ENCODE results near the gene SLC25A10. TPM values are rescaled to one million over a fixed set of nuclear protein-coding genes. Genes with fewer than 3 reads are reported as not detected.
A peak's percentile ranks its signal among the peaks of the same experiment; 100 is the strongest.

SLC25A10 gene
- total and polyA plus RNA-seq, 10 of the 15 experiments (the other 5 are each of a cell fraction or from before 2014, with no cell fraction given) = 0.11 to 72.7 (median 22.3) TPM

DNA sequence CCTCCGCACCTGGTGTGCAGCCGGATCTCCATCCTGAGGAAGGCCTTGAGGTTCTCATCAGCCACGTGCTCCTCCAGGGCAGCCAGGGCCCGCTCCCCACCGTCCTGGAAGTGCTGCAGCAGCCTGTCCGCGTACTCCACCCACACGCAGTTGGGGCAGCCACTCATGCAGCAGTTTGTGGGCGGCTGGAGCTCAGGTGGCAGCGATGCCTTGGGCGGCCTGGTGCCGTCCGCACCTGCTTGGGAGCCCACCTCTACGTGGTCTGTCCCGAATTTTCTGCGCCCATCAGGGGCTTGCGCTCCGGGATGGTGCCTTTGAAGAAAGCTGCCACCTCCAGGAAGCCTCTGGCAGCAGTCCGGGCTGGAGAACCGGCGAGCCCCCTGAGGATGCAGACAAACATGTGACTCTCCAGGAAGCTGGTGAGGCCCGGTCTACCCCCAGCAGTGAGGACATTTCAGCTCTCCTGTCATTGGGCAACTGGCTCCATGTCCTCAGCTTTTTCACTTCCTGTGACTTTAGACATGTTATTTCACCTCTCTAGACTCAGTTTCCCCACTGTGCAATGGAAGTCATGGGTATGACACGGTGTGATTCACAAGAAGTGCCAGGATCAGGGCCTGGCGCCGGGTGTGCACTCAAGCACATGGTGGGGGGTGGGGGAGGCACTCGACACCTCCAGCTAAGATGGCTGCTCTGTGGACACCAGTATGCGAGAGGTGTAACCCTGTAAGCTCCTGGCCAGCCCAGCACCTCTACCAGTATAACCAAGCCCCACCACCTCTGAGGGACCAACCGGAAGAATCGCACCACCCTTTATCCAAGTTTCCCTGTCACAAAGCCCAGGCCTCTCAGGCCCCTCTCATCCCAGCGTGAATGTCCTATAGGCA is 46.6 kb upstream of the SLC25A10 start (continued):
- TF ChIP-seq, protein P1, sequence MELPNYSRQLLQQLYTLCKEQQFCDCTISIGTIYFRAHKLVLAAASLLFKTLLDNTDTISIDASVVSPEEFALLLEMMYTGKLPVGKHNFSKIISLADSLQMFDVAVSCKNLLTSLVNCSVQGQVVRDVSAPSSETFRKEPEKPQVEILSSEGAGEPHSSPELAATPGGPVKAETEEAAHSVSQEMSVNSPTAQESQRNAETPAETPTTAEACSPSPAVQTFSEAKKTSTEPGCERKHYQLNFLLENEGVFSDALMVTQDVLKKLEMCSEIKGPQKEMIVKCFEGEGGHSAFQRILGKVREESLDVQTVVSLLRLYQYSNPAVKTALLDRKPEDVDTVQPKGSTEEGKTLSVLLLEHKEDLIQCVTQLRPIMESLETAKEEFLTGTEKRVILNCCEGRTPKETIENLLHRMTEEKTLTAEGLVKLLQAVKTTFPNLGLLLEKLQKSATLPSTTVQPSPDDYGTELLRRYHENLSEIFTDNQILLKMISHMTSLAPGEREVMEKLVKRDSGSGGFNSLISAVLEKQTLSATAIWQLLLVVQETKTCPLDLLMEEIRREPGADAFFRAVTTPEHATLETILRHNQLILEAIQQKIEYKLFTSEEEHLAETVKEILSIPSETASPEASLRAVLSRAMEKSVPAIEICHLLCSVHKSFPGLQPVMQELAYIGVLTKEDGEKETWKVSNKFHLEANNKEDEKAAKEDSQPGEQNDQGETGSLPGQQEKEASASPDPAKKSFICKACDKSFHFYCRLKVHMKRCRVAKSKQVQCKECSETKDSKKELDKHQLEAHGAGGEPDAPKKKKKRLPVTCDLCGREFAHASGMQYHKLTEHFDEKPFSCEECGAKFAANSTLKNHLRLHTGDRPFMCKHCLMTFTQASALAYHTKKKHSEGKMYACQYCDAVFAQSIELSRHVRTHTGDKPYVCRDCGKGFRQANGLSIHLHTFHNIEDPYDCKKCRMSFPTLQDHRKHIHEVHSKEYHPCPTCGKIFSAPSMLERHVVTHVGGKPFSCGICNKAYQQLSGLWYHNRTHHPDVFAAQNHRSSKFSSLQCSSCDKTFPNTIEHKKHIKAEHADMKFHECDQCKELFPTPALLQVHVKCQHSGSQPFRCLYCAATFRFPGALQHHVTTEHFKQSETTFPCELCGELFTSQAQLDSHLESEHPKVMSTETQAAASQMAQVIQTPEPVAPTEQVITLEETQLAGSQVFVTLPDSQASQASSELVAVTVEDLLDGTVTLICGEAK (IDR thresholded peaks at IDR 0.05; ENCODE audit: borderline replicate concordance) = no peak
- TF ChIP-seq ZNF274 (IDR thresholded peaks at IDR 0.05; ENCODE audit: insufficient read depth, insufficient read length) (no peak), MEF2B (IDR thresholded peaks at IDR 0.05; ENCODE audit: partially characterized antibody, poor library complexity, severe bottlenecking) (peak; percentile 13), SMC3 (IDR thresholded peaks at IDR 0.05; ENCODE audit: borderline replicate concordance, low read length) (no peak), ZNF622 (IDR thresholded peaks at IDR 0.05) (no peak), PAX5 (IDR thresholded peaks at IDR 0.05; ENCODE audit: borderline replicate concordance, low read depth, low read length) (peak; percentile 28; the same call in 1 of the 2 replicates), MTA2 (IDR thresholded peaks at IDR 0.05; ENCODE audit: low read depth) (no peak), CHD4 (IDR thresholded peaks at IDR 0.05) (no peak), PML (IDR thresholded peaks at IDR 0.05; ENCODE audit: low read length) (peak; percentile 4; the same call in 1 of the 2 replicates), SMARCA5 (IDR thresholded peaks at IDR 0.05) (no peak), RCOR1 (conservative IDR thresholded peaks at IDR 0.05; ENCODE audit: low read depth, low read length) (no peak), ESRRA (IDR thresholded peaks at IDR 0.05; ENCODE audit: low read length) (no peak)
- TF ChIP-seq, protein P2, sequence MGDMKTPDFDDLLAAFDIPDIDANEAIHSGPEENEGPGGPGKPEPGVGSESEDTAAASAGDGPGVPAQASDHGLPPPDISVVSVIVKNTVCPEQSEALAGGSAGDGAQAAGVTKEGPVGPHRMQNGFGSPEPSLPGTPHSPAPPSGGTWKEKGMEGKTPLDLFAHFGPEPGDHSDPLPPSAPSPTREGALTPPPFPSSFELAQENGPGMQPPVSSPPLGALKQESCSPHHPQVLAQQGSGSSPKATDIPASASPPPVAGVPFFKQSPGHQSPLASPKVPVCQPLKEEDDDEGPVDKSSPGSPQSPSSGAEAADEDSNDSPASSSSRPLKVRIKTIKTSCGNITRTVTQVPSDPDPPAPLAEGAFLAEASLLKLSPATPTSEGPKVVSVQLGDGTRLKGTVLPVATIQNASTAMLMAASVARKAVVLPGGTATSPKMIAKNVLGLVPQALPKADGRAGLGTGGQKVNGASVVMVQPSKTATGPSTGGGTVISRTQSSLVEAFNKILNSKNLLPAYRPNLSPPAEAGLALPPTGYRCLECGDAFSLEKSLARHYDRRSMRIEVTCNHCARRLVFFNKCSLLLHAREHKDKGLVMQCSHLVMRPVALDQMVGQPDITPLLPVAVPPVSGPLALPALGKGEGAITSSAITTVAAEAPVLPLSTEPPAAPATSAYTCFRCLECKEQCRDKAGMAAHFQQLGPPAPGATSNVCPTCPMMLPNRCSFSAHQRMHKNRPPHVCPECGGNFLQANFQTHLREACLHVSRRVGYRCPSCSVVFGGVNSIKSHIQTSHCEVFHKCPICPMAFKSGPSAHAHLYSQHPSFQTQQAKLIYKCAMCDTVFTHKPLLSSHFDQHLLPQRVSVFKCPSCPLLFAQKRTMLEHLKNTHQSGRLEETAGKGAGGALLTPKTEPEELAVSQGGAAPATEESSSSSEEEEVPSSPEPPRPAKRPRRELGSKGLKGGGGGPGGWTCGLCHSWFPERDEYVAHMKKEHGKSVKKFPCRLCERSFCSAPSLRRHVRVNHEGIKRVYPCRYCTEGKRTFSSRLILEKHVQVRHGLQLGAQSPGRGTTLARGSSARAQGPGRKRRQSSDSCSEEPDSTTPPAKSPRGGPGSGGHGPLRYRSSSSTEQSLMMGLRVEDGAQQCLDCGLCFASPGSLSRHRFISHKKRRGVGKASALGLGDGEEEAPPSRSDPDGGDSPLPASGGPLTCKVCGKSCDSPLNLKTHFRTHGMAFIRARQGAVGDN (IDR thresholded peaks at IDR 0.05) = peak; percentile 94
- TF ChIP-seq, protein P3, sequence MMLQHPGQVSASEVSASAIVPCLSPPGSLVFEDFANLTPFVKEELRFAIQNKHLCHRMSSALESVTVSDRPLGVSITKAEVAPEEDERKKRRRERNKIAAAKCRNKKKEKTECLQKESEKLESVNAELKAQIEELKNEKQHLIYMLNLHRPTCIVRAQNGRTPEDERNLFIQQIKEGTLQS (IDR thresholded peaks at IDR 0.05; ENCODE audit: borderline replicate concordance, extremely low read depth, low read depth, low read length) = no peak
- TF ChIP-seq, protein P4, sequence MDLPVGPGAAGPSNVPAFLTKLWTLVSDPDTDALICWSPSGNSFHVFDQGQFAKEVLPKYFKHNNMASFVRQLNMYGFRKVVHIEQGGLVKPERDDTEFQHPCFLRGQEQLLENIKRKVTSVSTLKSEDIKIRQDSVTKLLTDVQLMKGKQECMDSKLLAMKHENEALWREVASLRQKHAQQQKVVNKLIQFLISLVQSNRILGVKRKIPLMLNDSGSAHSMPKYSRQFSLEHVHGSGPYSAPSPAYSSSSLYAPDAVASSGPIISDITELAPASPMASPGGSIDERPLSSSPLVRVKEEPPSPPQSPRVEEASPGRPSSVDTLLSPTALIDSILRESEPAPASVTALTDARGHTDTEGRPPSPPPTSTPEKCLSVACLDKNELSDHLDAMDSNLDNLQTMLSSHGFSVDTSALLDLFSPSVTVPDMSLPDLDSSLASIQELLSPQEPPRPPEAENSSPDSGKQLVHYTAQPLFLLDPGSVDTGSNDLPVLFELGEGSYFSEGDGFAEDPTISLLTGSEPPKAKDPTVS (IDR thresholded peaks at IDR 0.05; ENCODE audit: low read depth, low read length) = no peak
- TF ChIP-seq, protein P5, sequence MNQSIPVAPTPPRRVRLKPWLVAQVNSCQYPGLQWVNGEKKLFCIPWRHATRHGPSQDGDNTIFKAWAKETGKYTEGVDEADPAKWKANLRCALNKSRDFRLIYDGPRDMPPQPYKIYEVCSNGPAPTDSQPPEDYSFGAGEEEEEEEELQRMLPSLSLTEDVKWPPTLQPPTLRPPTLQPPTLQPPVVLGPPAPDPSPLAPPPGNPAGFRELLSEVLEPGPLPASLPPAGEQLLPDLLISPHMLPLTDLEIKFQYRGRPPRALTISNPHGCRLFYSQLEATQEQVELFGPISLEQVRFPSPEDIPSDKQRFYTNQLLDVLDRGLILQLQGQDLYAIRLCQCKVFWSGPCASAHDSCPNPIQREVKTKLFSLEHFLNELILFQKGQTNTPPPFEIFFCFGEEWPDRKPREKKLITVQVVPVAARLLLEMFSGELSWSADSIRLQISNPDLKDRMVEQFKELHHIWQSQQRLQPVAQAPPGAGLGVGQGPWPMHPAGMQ (IDR thresholded peaks at IDR 0.05; ENCODE audit: borderline replicate concordance) = no peak

Data from GM12878 (cell line).